B cell (primary cell): ENCODE results near the gene DHRS1. TPM values are rescaled to one million over a fixed set of nuclear protein-coding genes. Genes with fewer than 3 reads are reported as not detected.

ENCODE experiments used
- ATAC-seq: fragments of 200-7000 bp; cut with Tn5 transposase; one replicate; pipeline ENCODE4 v1.10.0; 2021; ENCODE audit warnings: low read depth, mild to moderate bottlenecking, moderate number of reproducible peaks, moderate library complexity
- CTCF ChIA-PET: fragments of 350-600 bp; sonication (Branson Sonifier 250); formaldehyde crosslinking; loops from one replicate; lab custom pipeline; 2021; ENCODE audit warnings: antibody characterized with exemption, inconsistent platforms; lab: Charles Lee
- POLR2A ChIA-PET: fragments of 350-600 bp; sonication (Branson Sonifier 250); formaldehyde crosslinking; loops from one replicate; lab custom pipeline; 2021; ENCODE audit warnings: antibody characterized with exemption; lab: Charles Lee
- DNase-seq: peaks from one replicate; pipeline ENCODE4 v3.0.0; 2013
- H2AFZ ChIP-seq: 2 replicates; pipeline ENCODE4 v1.6.1; 2012; ENCODE audit warnings: mild to moderate bottlenecking, low read depth, low read length; ENCODE audit not compliant: insufficient read depth, poor library complexity, severe bottlenecking
- H3K27ac ChIP-seq, 2 donors: 1 replicate in 1 of 2; 2 replicates in 1 of 2; pipeline ENCODE4 v1.5.1; 2012 to 2013; ENCODE audit warnings: low read length in 2 of 2, mild to moderate bottlenecking in 2 of 2, moderate library complexity in 1 of 2
- H3K27me3 ChIP-seq, 4 experiments: fragments of 200-600 bp in 1 of 4; sonication (generic) in 1 of 4; replicated peaks in 1 of 4; 1 replicate in 2 of 4; 2 replicates in 2 of 4; pipeline versions ENCODE4 v1.6.1 to v1.7.0; 2013 to 2016; ENCODE audit warnings: low read length in 3 of 4, mild to moderate bottlenecking in 2 of 4, mixed read lengths in 1 of 4, moderate library complexity in 1 of 4; ENCODE audit not compliant: insufficient read depth in 4 of 4, control insufficient read depth in 3 of 4; ENCODE audit errors: control extremely low read depth in 1 of 4
- H3K36me3 ChIP-seq, 2 experiments: replicated peaks in 1 of 2; 1 replicate in 1 of 2; 2 replicates in 1 of 2; pipeline versions ENCODE4 v1.6.1 to v1.7.1; 2013; ENCODE audit warnings: low read length in 1 of 2; ENCODE audit not compliant: insufficient read depth in 2 of 2, control insufficient read depth in 1 of 2; ENCODE audit errors: control extremely low read depth in 1 of 2, extremely low read depth in 1 of 2
- H3K4me1 ChIP-seq, 2 donors: fragments of 200-600 bp in 1 of 2; sonication (generic) in 1 of 2; 1 replicate in 1 of 2; 2 replicates in 1 of 2; pipeline versions ENCODE4 v1.5.1 to v1.6.1; 2013 to 2017; ENCODE audit warnings: low read length in 2 of 2; ENCODE audit not compliant: control insufficient read depth in 2 of 2, insufficient read depth in 2 of 2
- H3K4me2 ChIP-seq: replicated peaks from 2 replicates; pipeline ENCODE3; 2012; ENCODE audit warnings: mild to moderate bottlenecking, low read depth, low read length; ENCODE audit not compliant: poor library complexity, severe bottlenecking
- H3K4me3 ChIP-seq, 5 experiments: fragments of 200-600 bp in 1 of 5; sonication (generic) in 1 of 5; 1 replicate in 3 of 5; 2 replicates in 2 of 5; pipeline versions ENCODE4 v1.5.1 to v1.7.0; 2011 to 2016; ENCODE audit warnings: low read length in 4 of 5, mild to moderate bottlenecking in 4 of 5, low read depth in 2 of 5, control low read depth in 1 of 5, moderate library complexity in 1 of 5; ENCODE audit not compliant: insufficient read depth in 1 of 5; ENCODE audit errors: control extremely low read depth in 1 of 5, extremely low read depth in 1 of 5
- H3K79me2 ChIP-seq: fragments of 200-600 bp; sonication (generic); one replicate; pipeline ENCODE4 v1.6.0; 2016; ENCODE audit warnings: low read length; ENCODE audit not compliant: control insufficient read depth, insufficient read depth
- H3K9ac ChIP-seq: fragments of 200-600 bp; sonication (generic); 2 replicates; pipeline ENCODE4 v1.6.1; 2017; ENCODE audit warnings: mild to moderate bottlenecking, low read length, moderate library complexity
- H3K9me3 ChIP-seq, 3 donors: one replicate each; pipeline versions ENCODE4 v1.6.1 to v1.7.1; 2013; ENCODE audit warnings: low read length in 2 of 3; ENCODE audit not compliant: control insufficient read depth in 2 of 3, insufficient read depth in 1 of 3; ENCODE audit errors: control extremely low read depth in 1 of 3
- H4K20me1 ChIP-seq: 2 replicates; pipeline ENCODE4 v1.6.0; 2012; ENCODE audit warnings: mild to moderate bottlenecking, low read length; ENCODE audit not compliant: insufficient read depth, control insufficient read depth, poor library complexity, severe bottlenecking
- H3K27ac Mint-ChIP-seq: one replicate; pipeline ENCODE4 v1.8.0; 2021; ENCODE audit warnings: mixed read lengths
- H3K27me3 Mint-ChIP-seq: one replicate; pipeline ENCODE4 v1.8.0; 2021; ENCODE audit warnings: mixed read lengths
- H3K4me1 Mint-ChIP-seq: one replicate; pipeline ENCODE4 v1.8.0; 2021; ENCODE audit warnings: mixed read lengths
- H3K4me3 Mint-ChIP-seq: one replicate; pipeline ENCODE4 v1.8.0; 2021; ENCODE audit warnings: mixed read lengths
- H3K9me3 Mint-ChIP-seq: one replicate; pipeline ENCODE4 v1.8.0; 2022; ENCODE audit warnings: mixed read lengths; ENCODE audit not compliant: insufficient read depth
- EZH2 ChIP-seq: IDR thresholded peaks from 2 replicates; pipeline ENCODE4 v1.6.1; 2012; ENCODE audit warnings: borderline replicate concordance, low read depth, mild to moderate bottlenecking, moderate library complexity, low read length; ENCODE audit not compliant: insufficient read depth, poor library complexity, severe bottlenecking
- WGBS: methylation state at CpG from one replicate; pipeline ENCODE4 v1.1.5; 2013; ENCODE audit warnings: missing lambda C conversion rate; ENCODE audit not compliant: insufficient coverage; 5-methylcytosine and 5-hydroxymethylcytosine counted together
- intact Hi-C: fragments of 100-400 bp; cut with micrococcal nuclease; formaldehyde crosslinking; loops from one replicate; pipeline ENCODE4 v1.10.0; 2022
- polyA plus RNA-seq: library from polyadenylated mRNA; depleted of rRNA; stranded (reverse); fragments of >200 nt; gene quantifications from 2 replicates; pipeline ENCODE4 v1.2.3, GENCODE V29; 2012
- total RNA-seq, 2 donors: library from RNA; stranded (reverse); fragments of 120-200 nt in 1 of 2; gene quantifications; 1 replicate in 1 of 2; 2 replicates in 1 of 2; pipeline versions ENCODE4 v1.2.3 to v1.2.4, GENCODE V29; 2013 to 2022
- TF ChIP-seq, protein P1 (sequence below): fragments of 200-600 bp; IDR thresholded peaks from one replicate; pipeline ENCODE4 v1.8.0; 2022; ENCODE audit warnings: antibody characterized with exemption, mild to moderate bottlenecking

The DHRS1 gene
- total and polyA plus RNA-seq, 2 donors (not counting 1 experiment from before 2014, with no cell fraction given) = 42.7 to 76.9 TPM

DNA sequence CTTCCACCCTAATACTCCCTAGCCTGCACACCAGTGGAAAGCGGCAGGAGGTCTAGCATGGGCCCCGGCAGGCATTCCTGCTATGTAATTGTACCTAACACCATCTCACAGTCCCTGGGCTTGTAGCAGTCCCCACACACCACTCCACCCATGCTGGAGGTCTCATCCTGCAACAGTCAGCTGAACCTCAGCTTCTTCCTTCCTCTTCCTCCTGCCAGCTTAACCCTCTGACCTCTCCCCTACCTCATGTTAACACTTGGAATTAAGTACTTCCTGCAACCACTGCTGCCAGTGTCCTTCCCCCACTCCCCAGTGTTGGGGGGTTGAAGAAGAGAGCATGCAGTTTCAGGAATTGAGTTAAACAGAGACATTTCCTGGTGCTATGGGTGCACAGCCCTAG is 27.7 kb upstream of the DHRS1 start:
- Histone ChIP-seq H4K20me1 (no peaks in the 10 kb centered on the region), H3K9me3 (peaks cover 0 to under 1% (median 0%) of the 10 kb centered on the region in 3 donors), H3K36me3 (no peaks in the 10 kb centered on the region), H2AFZ (peak overlapping the region; percentile 16), H3K4me3 (no peak overlapping the region), H3K4me2 (no peak overlapping the region), H3K79me2 (no peaks in the 10 kb centered on the region), H3K4me1 (peaks cover 12 to 17% of the 10 kb centered on the region in 2 donors), H3K9ac (no peak overlapping the region), H3K27ac (no peak overlapping the region), H3K27me3 (peaks cover 0 to 6% (median under 1%) of the 10 kb centered on the region in 4 experiments)
- CTCF ChIA-PET = interaction anchor here (0.6 to 16.1 kb wide), 14 partner anchors 9 to 1533 kb away, joined by 3 to 650 read pairs (median 4); partner anchors contain the start of genes CBLN3, CIDEB, KHNYN and LTB4R
- H3K4me3 Mint-ChIP-seq = no peak overlapping the region
- H3K9me3 Mint-ChIP-seq = no peaks in the 10 kb centered on the region
- WGBS = 77% methylated on average over 2 of the region's 2 CpGs
- H3K4me1 Mint-ChIP-seq = peaks cover 22% of the 10 kb centered on the region
- intact Hi-C loops = no loop called here
- H3K27ac Mint-ChIP-seq = no peak overlapping the region
- H3K27me3 Mint-ChIP-seq = peaks cover 1% of the 10 kb centered on the region
- no peak for ATAC-seq
- no peak for DNase-seq
- TF ChIP-seq EZH2 = no peak
- TF ChIP-seq, protein P1, sequence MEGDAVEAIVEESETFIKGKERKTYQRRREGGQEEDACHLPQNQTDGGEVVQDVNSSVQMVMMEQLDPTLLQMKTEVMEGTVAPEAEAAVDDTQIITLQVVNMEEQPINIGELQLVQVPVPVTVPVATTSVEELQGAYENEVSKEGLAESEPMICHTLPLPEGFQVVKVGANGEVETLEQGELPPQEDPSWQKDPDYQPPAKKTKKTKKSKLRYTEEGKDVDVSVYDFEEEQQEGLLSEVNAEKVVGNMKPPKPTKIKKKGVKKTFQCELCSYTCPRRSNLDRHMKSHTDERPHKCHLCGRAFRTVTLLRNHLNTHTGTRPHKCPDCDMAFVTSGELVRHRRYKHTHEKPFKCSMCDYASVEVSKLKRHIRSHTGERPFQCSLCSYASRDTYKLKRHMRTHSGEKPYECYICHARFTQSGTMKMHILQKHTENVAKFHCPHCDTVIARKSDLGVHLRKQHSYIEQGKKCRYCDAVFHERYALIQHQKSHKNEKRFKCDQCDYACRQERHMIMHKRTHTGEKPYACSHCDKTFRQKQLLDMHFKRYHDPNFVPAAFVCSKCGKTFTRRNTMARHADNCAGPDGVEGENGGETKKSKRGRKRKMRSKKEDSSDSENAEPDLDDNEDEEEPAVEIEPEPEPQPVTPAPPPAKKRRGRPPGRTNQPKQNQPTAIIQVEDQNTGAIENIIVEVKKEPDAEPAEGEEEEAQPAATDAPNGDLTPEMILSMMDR = no peak
- POLR2A ChIA-PET = no interaction called here

GRCh38 chr14:24325963-24326362 is 26.4 kb upstream of the DHRS1 start:
- no peak for DNase-seq
- H2AFZ ChIP-seq = no peak overlapping the region
- intact Hi-C loops = no loop called here
- ChIA-PET POLR2A (interaction anchor here (0.8 kb wide), 1 partner anchor 15 kb away, joined by 5 read pairs; the partner anchor contains the start of gene LTB4R), CTCF (interaction anchor here (1.9 to 9.1 kb wide), 4 partner anchors 18 to 111 kb away, joined by 5 to 65 read pairs (median 12); partner anchors contain the start of genes CIDEB and LTB4R2)
- Mint-ChIP-seq H3K9me3 (no peaks in the 10 kb centered on the region), H3K4me3 (no peak overlapping the region), H3K4me1 (peaks cover 15% of the 10 kb centered on the region), H3K27ac (no peak overlapping the region), H3K27me3 (no peaks in the 10 kb centered on the region)
- H3K4me3 ChIP-seq = no peak overlapping the region
- WGBS = 93% methylated on average over 6 of the region's 9 CpGs
- TF ChIP-seq EZH2 = no peak
- TF ChIP-seq, protein P1 = no peak
- no peaks in the 10 kb centered on the region for H3K36me3 ChIP-seq
- no peak for ATAC-seq
- no peak overlapping the region for H3K27ac ChIP-seq
- H4K20me1 ChIP-seq = no peaks in the 10 kb centered on the region
- H3K4me1 ChIP-seq = peaks cover 5 to 9% of the 10 kb centered on the region in 2 donors
- H3K9ac ChIP-seq = no peak overlapping the region
- no peaks in the 10 kb centered on the region for H3K79me2 ChIP-seq
- no peak overlapping the region for H3K4me2 ChIP-seq
- H3K27me3 ChIP-seq = peaks cover 0 to 6% (median 0%) of the 10 kb centered on the region in 4 experiments
- no peaks in the 10 kb centered on the region for H3K9me3 ChIP-seq
